ENCODE data around the gene ALK. TPM values are rescaled to one million over a fixed set of nuclear protein-coding genes. Genes with fewer than 3 reads are reported as not detected.

The ALK gene
- total RNA-seq, 4 donors from 2014 or later: 0.66 TPM; not detected in 3

DNA sequence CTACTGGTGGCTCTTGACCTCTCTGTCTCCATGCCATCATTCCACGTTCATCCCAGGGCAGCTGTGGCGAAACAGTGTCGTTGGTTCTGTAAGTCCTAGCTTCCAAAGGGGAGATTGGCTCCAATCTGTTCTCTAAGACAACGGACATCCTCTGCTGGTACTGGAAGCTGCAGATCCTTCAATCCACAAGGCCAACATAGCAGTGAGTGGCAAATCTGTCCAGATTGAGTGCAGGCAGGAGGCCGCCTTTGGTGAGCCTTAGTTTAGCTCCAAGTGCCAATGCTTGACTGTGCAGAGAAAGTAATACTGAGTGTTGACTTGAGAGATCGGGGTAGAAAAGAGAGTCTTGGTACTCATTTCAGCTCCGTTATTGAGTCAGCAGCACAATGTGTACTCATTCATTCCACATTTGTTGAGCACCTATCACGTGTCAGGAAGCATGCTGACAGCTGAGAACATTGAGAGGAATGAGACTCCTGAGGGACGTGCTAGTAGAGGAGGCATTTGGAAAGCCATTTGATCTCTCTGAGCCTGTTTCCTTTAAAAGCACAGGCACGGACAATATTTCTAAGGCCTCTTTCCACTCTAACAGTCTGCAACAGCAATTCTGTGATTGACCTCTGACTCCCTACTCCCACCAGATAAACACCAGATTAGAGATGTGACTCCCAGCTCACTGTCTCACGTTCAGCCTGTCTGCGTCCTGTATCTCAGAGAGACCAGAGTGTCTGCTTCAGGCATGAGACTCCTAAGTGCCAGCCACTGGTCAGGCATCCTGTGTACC lies 500.2 kb downstream of the ALK start:
- no peak for DNase-seq (ENCODE audit: low spot score in 2 of 2)
- H3K4me3 ChIP-seq (ENCODE audit: low read depth, poor library complexity, severe bottlenecking): no peak overlapping the region
- intact Hi-C loops (cut with DNase I; ENCODE audit: low total_unique reads): no loop called here
- TF ChIP-seq POLR2A (IDR thresholded peaks at IDR 0.05) (no peak), CTCF (IDR thresholded peaks at IDR 0.05) (no peak)
- WGBS, 2 donors: 75 to 82% methylated on average over 12 of the region's 12 CpGs

DNA sequence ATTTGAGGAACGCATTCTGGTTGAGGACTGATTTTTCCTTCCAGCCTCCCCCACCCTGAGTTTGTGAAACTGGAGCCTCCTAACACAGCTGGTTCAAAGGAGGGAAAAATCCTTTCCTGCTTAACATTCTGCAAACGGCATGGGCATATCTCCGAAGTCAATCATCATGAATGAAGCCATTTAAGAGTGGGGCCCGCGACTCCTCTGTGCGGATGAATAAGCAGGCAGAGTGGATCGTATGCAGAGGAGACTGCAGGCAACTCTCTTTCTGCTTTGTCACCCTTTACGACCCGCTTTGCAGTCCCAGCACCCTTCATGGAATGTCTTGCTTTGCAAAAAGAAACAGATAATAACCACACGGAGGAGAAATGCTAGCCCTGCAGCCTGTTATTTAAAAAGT lies 500.9 kb downstream of the ALK start:
- intact Hi-C loops (cut with DNase I; ENCODE audit: low total_unique reads): no loop called here
- 61 to 68% methylated on average over 10 of the region's 10 CpGs for WGBS, 2 donors
- DNase-seq (ENCODE audit: low spot score in 2 of 2): no peak
- no peak for TF ChIP-seq POLR2A (IDR thresholded peaks at IDR 0.05)
- no peak for TF ChIP-seq CTCF (IDR thresholded peaks at IDR 0.05)
- no peak overlapping the region for H3K4me3 ChIP-seq (ENCODE audit: low read depth, poor library complexity, severe bottlenecking)

DNA sequence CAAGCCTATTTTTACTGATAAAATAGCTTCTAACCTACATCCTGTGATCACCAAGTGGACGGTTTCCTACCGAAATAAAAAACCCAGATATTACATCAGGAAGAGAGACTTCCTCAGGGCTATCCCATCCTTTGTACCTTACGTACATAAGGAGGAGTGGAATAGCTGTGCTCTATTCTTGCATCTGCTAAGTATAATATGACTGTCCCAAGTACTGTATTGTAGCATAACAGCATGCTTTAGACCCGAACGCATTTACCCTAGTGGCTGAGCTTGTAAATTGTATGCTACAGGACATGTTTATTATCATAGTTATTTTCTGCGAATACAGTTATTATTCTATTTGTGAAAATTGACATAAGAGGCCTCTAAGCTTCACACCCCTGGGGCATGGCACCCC lies 503.8 kb downstream of the ALK start:
- DNase-seq (ENCODE audit: low spot score in 2 of 2): no peak
- 77 to 79% methylated on average over 6 of the region's 6 CpGs for WGBS, 2 donors
- intact Hi-C loops (cut with DNase I; ENCODE audit: low total_unique reads): no loop called here
- TF ChIP-seq CTCF (IDR thresholded peaks at IDR 0.05): no peak
- H3K4me3 ChIP-seq (ENCODE audit: low read depth, poor library complexity, severe bottlenecking): no peak overlapping the region

DNA sequence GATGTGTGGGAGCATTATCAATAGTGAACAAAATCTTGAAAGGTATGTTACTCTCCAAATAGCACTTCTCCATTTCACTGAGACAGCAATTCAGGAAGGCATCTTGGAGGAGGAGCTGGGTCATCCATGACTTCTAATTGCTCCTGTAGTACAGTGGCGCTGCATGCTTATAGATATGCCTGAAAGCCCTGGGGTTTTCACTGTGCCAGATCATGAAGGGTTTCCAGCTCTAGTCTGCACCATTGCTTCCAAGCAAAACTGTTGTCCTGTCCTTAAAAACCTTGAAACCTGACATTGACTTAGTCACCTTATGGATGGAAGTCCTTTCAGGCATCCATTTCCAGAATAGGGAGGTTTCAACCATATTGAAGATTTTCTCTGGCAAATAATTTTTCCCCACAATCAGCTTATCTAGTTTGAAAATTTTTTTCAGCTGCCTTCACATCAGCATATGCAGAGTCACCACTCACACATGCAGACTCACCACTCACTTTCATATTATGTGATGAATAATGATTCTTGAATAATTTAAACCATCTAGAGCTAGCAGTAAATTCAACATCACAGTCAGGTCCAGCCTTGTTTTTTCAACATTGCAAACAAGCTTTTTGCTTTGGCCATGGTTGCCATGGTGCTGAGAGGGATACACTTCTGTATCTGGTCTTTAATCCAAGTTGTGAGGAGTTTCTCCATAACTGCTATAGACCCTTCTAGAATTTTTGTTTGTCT lies 509.0 kb downstream of the ALK start:
- no peak overlapping the region for H3K4me3 ChIP-seq (ENCODE audit: low read depth, poor library complexity, severe bottlenecking)
- 86 to 96% methylated on average over 1 of the region's 1 CpG for WGBS, 2 donors
- DNase-seq (ENCODE audit: low spot score in 2 of 2): no peak
- TF ChIP-seq POLR2A (IDR thresholded peaks at IDR 0.05) (no peak), CTCF (IDR thresholded peaks at IDR 0.05) (no peak)
- intact Hi-C loops (cut with DNase I; ENCODE audit: low total_unique reads): loop anchor here (5.0 kb wide), 1 partner anchor 1835 kb away; no protein-coding TSS in a partner anchor

- intact Hi-C loops (cut with DNase I; ENCODE audit: low total_unique reads): no loop called here
- DNase-seq (ENCODE audit: low spot score in 2 of 2): no peak
- WGBS, 2 donors: 23 to 27% methylated on average over 2 of the region's 2 CpGs
- no peak overlapping the region for H3K4me3 ChIP-seq (ENCODE audit: low read depth, poor library complexity, severe bottlenecking)
- TF ChIP-seq POLR2A (IDR thresholded peaks at IDR 0.05): no peak
- TF ChIP-seq CTCF (IDR thresholded peaks at IDR 0.05): no peak
Measured at GRCh38 chr2:29405707-29406106, 515.7 kb downstream of the ALK start.
